Activated CD4-positive, alpha-beta T cell treated with anti-CD3 and anti-CD28 coated beads for 36 hours (primary cell): ENCODE measurements around the gene TMCC1. TPM values are rescaled to one million over a fixed set of nuclear protein-coding genes. Genes with fewer than 3 reads are reported as not detected.
"Not testable (repeated sequence)": the region's sequence is repeated elsewhere in the genome, so short reads cannot be mapped to it uniquely, and the experiment has no call there.

Experiments
- ATAC-seq: fragments of 200-7000 bp; cut with Tn5 transposase; one replicate; pipeline ENCODE4 v1.10.0; 2021; ENCODE audit warnings: mild to moderate bottlenecking, moderate library complexity
- CTCF ChIA-PET: fragments of 350-600 bp; sonication (Branson Sonifier 250); formaldehyde crosslinking; loops from one replicate; lab custom pipeline; 2021; ENCODE audit warnings: antibody characterized with exemption; lab: Charles Lee
- POLR2A ChIA-PET: fragments of 350-600 bp; sonication (Branson Sonifier 250); formaldehyde crosslinking; loops from one replicate; lab custom pipeline; 2021; ENCODE audit warnings: antibody characterized with exemption, inconsistent platforms; lab: Charles Lee
- DNase-seq: peaks from one replicate; pipeline ENCODE4 v3.0.0-alpha.2; 2020
- H3K27ac Mint-ChIP-seq: one replicate; pipeline ENCODE4 v1.8.0; 2021; ENCODE audit warnings: mixed read lengths
- H3K27me3 Mint-ChIP-seq: one replicate; pipeline ENCODE4 v1.8.0; 2021; ENCODE audit warnings: mixed read lengths
- H3K36me3 Mint-ChIP-seq: one replicate; pipeline ENCODE4 v1.8.0; 2021; ENCODE audit warnings: low read depth, mixed read lengths
- H3K4me1 Mint-ChIP-seq: one replicate; pipeline ENCODE4 v1.8.0; 2021; ENCODE audit warnings: mixed read lengths
- H3K4me3 Mint-ChIP-seq: one replicate; pipeline ENCODE4 v1.8.0; 2021; ENCODE audit warnings: mild to moderate bottlenecking, moderate library complexity, mixed read lengths
- H3K9me3 Mint-ChIP-seq: one replicate; pipeline ENCODE4 v1.8.0; 2021; ENCODE audit warnings: low read depth, mixed read lengths
- intact Hi-C, 2 experiments: fragments of 100-400 bp; cut with DNase I in 1 of 2; cut with micrococcal nuclease in 1 of 2; formaldehyde crosslinking; loops; one replicate each; pipeline versions ENCODE4 v1.14.2 to v1.15.1; 2022 to 2024; cut with DNase I, micrococcal nuclease
- total RNA-seq, 2 experiments: library from RNA; stranded (reverse); gene quantifications; one replicate each; pipeline ENCODE4 v1.2.3, GENCODE V29; 2021

Gene TMCC1
- total RNA-seq, 2 experiments from 2014 or later = 14.8 to 17.3 TPM

GRCh38 chr3:129864519-129864918, 29.0 kb downstream of the TMCC1 start:
- peaks cover 14% of the 10 kb centered on the region for H3K36me3 Mint-ChIP-seq
- no peak overlapping the region for H3K27ac Mint-ChIP-seq
- peaks cover 13% of the 10 kb centered on the region for H3K4me1 Mint-ChIP-seq
- no peak overlapping the region for H3K4me3 Mint-ChIP-seq
- no peaks in the 10 kb centered on the region for H3K9me3 Mint-ChIP-seq
- no peaks in the 10 kb centered on the region for H3K27me3 Mint-ChIP-seq
- ATAC-seq (no peak), DNase-seq (no peak)
- intact Hi-C loops = no loop called here
- CTCF ChIA-PET = interaction anchor here (0.6 kb wide), 1 partner anchor 298 kb away, joined by 3 read pairs; no protein-coding TSS in a partner anchor
- POLR2A ChIA-PET = no interaction called here

- Mint-ChIP-seq H3K27me3 (no peaks in the 10 kb centered on the region), H3K27ac (no peak overlapping the region), H3K4me1 (peaks cover 33% of the 10 kb centered on the region), H3K4me3 (no peak overlapping the region), H3K9me3 (no peaks in the 10 kb centered on the region), H3K36me3 (peaks cover 21% of the 10 kb centered on the region)
- DNase-seq (no peak), ATAC-seq (no peak)
- ChIA-PET CTCF (interaction anchor here (1.2 to 1.3 kb wide), 2 partner anchors 11 to 33 kb away, joined by 4 to 5 read pairs; no protein-coding TSS in a partner anchor), POLR2A (no interaction called here)
- intact Hi-C loops = no loop called here
Observed at GRCh38 chr3:129859272-129859671, 34.2 kb downstream of the TMCC1 start.

GRCh38 chr3:129857899-129858298, 35.6 kb downstream of the TMCC1 start:
- H3K9me3 Mint-ChIP-seq = no peaks in the 10 kb centered on the region
- H3K27me3 Mint-ChIP-seq = no peaks in the 10 kb centered on the region
- no peak overlapping the region for H3K4me3 Mint-ChIP-seq
- CTCF ChIA-PET = interaction anchor here (0.6 to 1.2 kb wide), 4 partner anchors 9 to 46 kb away, joined by 3 to 5 read pairs (median 3); no protein-coding TSS in a partner anchor
- peaks cover 36% of the 10 kb centered on the region for H3K4me1 Mint-ChIP-seq
- H3K27ac Mint-ChIP-seq = no peak overlapping the region
- no peak for DNase-seq
- POLR2A ChIA-PET = interaction anchor here (0.7 kb wide), 1 partner anchor 22 kb away, joined by 6 read pairs; no protein-coding TSS in a partner anchor
- intact Hi-C loops = no loop called here
- peaks cover 23% of the 10 kb centered on the region for H3K36me3 Mint-ChIP-seq
- ATAC-seq = no peak

- peaks cover 26% of the 10 kb centered on the region for H3K4me1 Mint-ChIP-seq
- intact Hi-C loops, H3K27me3 Mint-ChIP-seq, POLR2A ChIA-PET, H3K27ac Mint-ChIP-seq, H3K9me3 Mint-ChIP-seq, H3K4me3 Mint-ChIP-seq, DNase-seq, ATAC-seq: not testable (repeated sequence)
- CTCF ChIA-PET = interaction anchor here (1.0 kb wide), 1 partner anchor 417 kb away, joined by 3 read pairs; the partner anchor contains the start of genes IFT122 and MBD4
- H3K36me3 Mint-ChIP-seq = peaks cover 23% of the 10 kb centered on the region
Observed at GRCh38 chr3:129856790-129857189, 36.7 kb downstream of the TMCC1 start.

GRCh38 chr3:129855832-129856419, 37.6 kb downstream of the TMCC1 start:
- peaks cover 26% of the 10 kb centered on the region for H3K4me1 Mint-ChIP-seq
- POLR2A ChIA-PET = no interaction called here
- H3K4me3 Mint-ChIP-seq = no peak overlapping the region
- ATAC-seq (no peak), DNase-seq (no peak)
- intact Hi-C loops = no loop called here
- CTCF ChIA-PET = interaction anchor here (1.0 to 1.1 kb wide), 2 partner anchors 210 to 416 kb away, joined by 3 read pairs; partner anchors contain the start of genes IFT122 and MBD4
- H3K9me3 Mint-ChIP-seq = no peaks in the 10 kb centered on the region
- H3K27me3 Mint-ChIP-seq = no peaks in the 10 kb centered on the region
- no peak overlapping the region for H3K27ac Mint-ChIP-seq
- H3K36me3 Mint-ChIP-seq = peaks cover 27% of the 10 kb centered on the region

GRCh38 chr3:129855170-129855831, 38.2 kb downstream of the TMCC1 start:
- Mint-ChIP-seq H3K9me3 (no peaks in the 10 kb centered on the region), H3K4me3 (no peak overlapping the region), H3K27me3 (no peaks in the 10 kb centered on the region), H3K36me3 (peaks cover 28% of the 10 kb centered on the region), H3K4me1 (peaks cover 23% of the 10 kb centered on the region), H3K27ac (no peak overlapping the region)
- ChIA-PET POLR2A (no interaction called here), CTCF (interaction anchor here (1.1 kb wide), 1 partner anchor 209 kb away, joined by 3 read pairs; no protein-coding TSS in a partner anchor)
- ATAC-seq = no peak
- DNase-seq = no peak
- intact Hi-C loops = no loop called here

GRCh38 chr3:129854460-129854859, 39.1 kb downstream of the TMCC1 start:
- no peak for DNase-seq
- no peaks in the 10 kb centered on the region for H3K27me3 Mint-ChIP-seq
- H3K4me3 Mint-ChIP-seq = no peak overlapping the region
- ATAC-seq = no peak
- ChIA-PET CTCF (no interaction called here), POLR2A (no interaction called here)
- H3K36me3 Mint-ChIP-seq = peaks cover 32% of the 10 kb centered on the region
- intact Hi-C loops = no loop called here
- peaks cover 23% of the 10 kb centered on the region for H3K4me1 Mint-ChIP-seq
- H3K27ac Mint-ChIP-seq = no peak overlapping the region
- no peaks in the 10 kb centered on the region for H3K9me3 Mint-ChIP-seq

- ChIA-PET POLR2A (no interaction called here), CTCF (interaction anchor here (0.8 kb wide), 1 partner anchor 722 kb away, joined by 3 read pairs; no protein-coding TSS in a partner anchor)
- ATAC-seq (no peak), DNase-seq (no peak)
- peaks cover 35% of the 10 kb centered on the region for H3K36me3 Mint-ChIP-seq
- intact Hi-C loops = no loop called here
- no peaks in the 10 kb centered on the region for H3K27me3 Mint-ChIP-seq
- no peaks in the 10 kb centered on the region for H3K4me1 Mint-ChIP-seq
- peaks cover 4% of the 10 kb centered on the region for H3K9me3 Mint-ChIP-seq
- no peak overlapping the region for H3K4me3 Mint-ChIP-seq
- H3K27ac Mint-ChIP-seq = no peak overlapping the region
Observed at GRCh38 chr3:129845956-129846355, 47.6 kb downstream of the TMCC1 start.

GRCh38 chr3:129840707-129841360, 52.7 kb downstream of the TMCC1 start:
- H3K9me3 Mint-ChIP-seq = peaks cover 4% of the 10 kb centered on the region
- no peak for ATAC-seq
- H3K27ac Mint-ChIP-seq = no peak overlapping the region
- H3K27me3 Mint-ChIP-seq = no peaks in the 10 kb centered on the region
- intact Hi-C loops = no loop called here
- ChIA-PET CTCF (no interaction called here), POLR2A (no interaction called here)
- DNase-seq = no peak
- H3K4me3 Mint-ChIP-seq = no peak overlapping the region
- H3K36me3 Mint-ChIP-seq = peaks cover 20% of the 10 kb centered on the region
- peaks cover 11% of the 10 kb centered on the region for H3K4me1 Mint-ChIP-seq

- ChIA-PET POLR2A (no interaction called here), CTCF (interaction anchor here (1.0 kb wide), 1 partner anchor 9 kb away, joined by 3 read pairs; no protein-coding TSS in a partner anchor)
- no peak overlapping the region for H3K4me3 Mint-ChIP-seq
- intact Hi-C loops = no loop called here
- H3K27me3 Mint-ChIP-seq = no peaks in the 10 kb centered on the region
- H3K9me3 Mint-ChIP-seq = no peaks in the 10 kb centered on the region
- DNase-seq (no peak), ATAC-seq (no peak)
- H3K27ac Mint-ChIP-seq = no peak overlapping the region
- peaks cover 11% of the 10 kb centered on the region for H3K4me1 Mint-ChIP-seq
- peaks cover 14% of the 10 kb centered on the region for H3K36me3 Mint-ChIP-seq
Observed at GRCh38 chr3:129838086-129838485, 55.4 kb downstream of the TMCC1 start.

- Mint-ChIP-seq H3K9me3 (no peaks in the 10 kb centered on the region), H3K27me3 (no peaks in the 10 kb centered on the region), H3K4me3 (no peak overlapping the region), H3K4me1 (peaks cover 11% of the 10 kb centered on the region), H3K36me3 (peaks cover 14% of the 10 kb centered on the region), H3K27ac (no peak overlapping the region)
- CTCF ChIA-PET = interaction anchor here (0.6 to 1.2 kb wide), 4 partner anchors 10 to 326 kb away, joined by 3 to 4 read pairs (median 3); no protein-coding TSS in a partner anchor
- ATAC-seq (no peak), DNase-seq (no peak)
- intact Hi-C loops = no loop called here
- POLR2A ChIA-PET = no interaction called here
Observed at GRCh38 chr3:129837065-129837642, 56.4 kb downstream of the TMCC1 start.
